Stimulated activated CD4-positive, alpha-beta T cell treated with anti-CD3 and anti-CD28 coated beads, TNF-alpha, amount 100 ng/mL, for 1 hour (primary cell): ENCODE measurements around the gene GCSAM.

Experiments
- DNase-seq, 3 donors: peaks; one replicate each; pipeline ENCODE4 v3.0.0-alpha.2; 2020; ENCODE audit warnings: low read depth in 3 of 3, low spot score in 1 of 3

GCSAM gene

GRCh38 chr3:112109322-112109721, 23.7 kb downstream of the GCSAM start:
- DNase-seq = no peak

- DNase-seq = no peak
Measured at GRCh38 chr3:112104774-112105173, 28.3 kb downstream of the GCSAM start.

GRCh38 chr3:112101916-112102315, 31.1 kb downstream of the GCSAM start:
- no peak for DNase-seq

- no peak for DNase-seq
Measured at GRCh38 chr3:112097378-112097777, 35.7 kb downstream of the GCSAM start.

GRCh38 chr3:112096176-112096575, 36.9 kb downstream of the GCSAM start:
- no peak for DNase-seq

GRCh38 chr3:112095731-112096130, 37.3 kb downstream of the GCSAM start:
- DNase-seq = no peak

- no peak for DNase-seq
Measured at GRCh38 chr3:112093180-112093522, 39.9 kb downstream of the GCSAM start.

GRCh38 chr3:112092496-112093179, 40.4 kb downstream of the GCSAM start:
- DNase-seq = no peak

GRCh38 chr3:112090887-112091586, 42.0 kb downstream of the GCSAM start:
- DNase-seq = no peak

GRCh38 chr3:112089956-112090886, 42.8 kb downstream of the GCSAM start:
- DNase-seq = no peak

GRCh38 chr3:112088944-112089343, 44.1 kb downstream of the GCSAM start:
- no peak for DNase-seq

GRCh38 chr3:112087746-112088145, 45.3 kb downstream of the GCSAM start:
- no peak for DNase-seq

GRCh38 chr3:112086875-112087524, 46.0 kb downstream of the GCSAM start:
- DNase-seq = no peak

- peak in 2 of 3 donors; percentile 17 to 29 for DNase-seq
Measured at GRCh38 chr3:112086076-112086854, 46.8 kb downstream of the GCSAM start, which contains the start of gene C3orf52. Gene C3orf52, plus strand, starts transcription at chr3:112086389. Its CDS starts 19 bp downstream, at chr3:112086408.

- DNase-seq = no peak
Measured at GRCh38 chr3:112085735-112086075, 47.3 kb downstream of the GCSAM start.

GRCh38 chr3:112084980-112085705, 47.9 kb downstream of the GCSAM start:
- DNase-seq = no peak

- no peak for DNase-seq
Measured at GRCh38 chr3:112083239-112083638, 49.8 kb downstream of the GCSAM start.

GRCh38 chr3:112078125-112079083, 54.6 kb downstream of the GCSAM start:
- DNase-seq = no peak
